Type B pancreatic cell (in vitro differentiated cells): ENCODE results near the gene KMT2C. TPM values are rescaled to one million over a fixed set of nuclear protein-coding genes. Genes with fewer than 3 reads are reported as not detected.

Experiments
- DNase-seq: peaks from one replicate; pipeline ENCODE4 v3.0.0; 2021; ENCODE audit warnings: mixed read lengths; ENCODE audit not compliant: unreplicated experiment; ENCODE audit errors: extremely low spot score
- H3K27ac Mint-ChIP-seq: 2 replicates; pipeline ENCODE4 v1.8.0; 2021; ENCODE audit warnings: mild to moderate bottlenecking, mixed read lengths
- H3K27me3 Mint-ChIP-seq: 2 replicates; pipeline ENCODE4 v1.8.0; 2021; ENCODE audit warnings: mixed read lengths
- H3K36me3 Mint-ChIP-seq: 2 replicates; pipeline ENCODE4 v1.8.0; 2021; ENCODE audit warnings: mixed read lengths
- H3K4me1 Mint-ChIP-seq: one replicate; pipeline ENCODE4 v1.8.0; 2021; ENCODE audit warnings: mixed read lengths; ENCODE audit not compliant: unreplicated experiment
- H3K4me3 Mint-ChIP-seq: 2 replicates; pipeline ENCODE4 v1.8.0; 2021; ENCODE audit warnings: mild to moderate bottlenecking, mixed read lengths
- H3K9me3 Mint-ChIP-seq: 2 replicates; pipeline ENCODE4 v1.8.0; 2021; ENCODE audit warnings: mixed read lengths
- total RNA-seq: library from RNA; stranded (reverse); gene quantifications from 2 replicates; pipeline ENCODE4 v1.2.1, GENCODE V29; 2021; ENCODE audit warnings: low replicate concordance
- TF ChIP-seq, protein P1 (sequence below): fragments of 200-600 bp; sonication (generic); conservative IDR thresholded peaks from 2 replicates; pipeline ENCODE4 v1.5.0; 2021; ENCODE audit warnings: antibody characterized with exemption, mild to moderate bottlenecking

Gene KMT2C
- total RNA-seq, 1 donor from 2014 or later = 60.3 TPM

DNA sequence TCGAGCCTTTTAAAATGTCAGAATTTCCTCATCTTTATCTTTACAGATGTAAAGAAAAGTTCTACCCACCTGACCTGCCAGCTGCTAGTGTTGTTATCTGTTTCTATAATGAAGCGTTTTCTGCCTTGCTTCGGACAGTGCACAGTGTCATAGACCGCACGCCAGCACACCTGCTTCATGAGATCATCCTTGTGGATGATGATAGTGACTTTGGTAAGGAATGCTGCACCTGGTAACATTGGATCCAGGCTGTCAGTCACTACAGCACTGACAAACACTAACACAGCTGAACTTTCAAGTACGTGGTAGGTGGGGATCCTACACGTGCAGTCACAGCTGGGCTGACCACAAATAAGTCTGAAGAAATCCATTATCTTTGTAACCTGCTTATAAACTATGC lies 332.7 kb downstream of the KMT2C start:
- Mint-ChIP-seq H3K9me3 (no peaks in the 10 kb centered on the region), H3K27ac (no peak overlapping the region), H3K36me3 (peaks cover 27% of the 10 kb centered on the region), H3K4me3 (no peak overlapping the region), H3K27me3 (no peaks in the 10 kb centered on the region), H3K4me1 (peaks cover 4% of the 10 kb centered on the region)
- TF ChIP-seq, protein P1, sequence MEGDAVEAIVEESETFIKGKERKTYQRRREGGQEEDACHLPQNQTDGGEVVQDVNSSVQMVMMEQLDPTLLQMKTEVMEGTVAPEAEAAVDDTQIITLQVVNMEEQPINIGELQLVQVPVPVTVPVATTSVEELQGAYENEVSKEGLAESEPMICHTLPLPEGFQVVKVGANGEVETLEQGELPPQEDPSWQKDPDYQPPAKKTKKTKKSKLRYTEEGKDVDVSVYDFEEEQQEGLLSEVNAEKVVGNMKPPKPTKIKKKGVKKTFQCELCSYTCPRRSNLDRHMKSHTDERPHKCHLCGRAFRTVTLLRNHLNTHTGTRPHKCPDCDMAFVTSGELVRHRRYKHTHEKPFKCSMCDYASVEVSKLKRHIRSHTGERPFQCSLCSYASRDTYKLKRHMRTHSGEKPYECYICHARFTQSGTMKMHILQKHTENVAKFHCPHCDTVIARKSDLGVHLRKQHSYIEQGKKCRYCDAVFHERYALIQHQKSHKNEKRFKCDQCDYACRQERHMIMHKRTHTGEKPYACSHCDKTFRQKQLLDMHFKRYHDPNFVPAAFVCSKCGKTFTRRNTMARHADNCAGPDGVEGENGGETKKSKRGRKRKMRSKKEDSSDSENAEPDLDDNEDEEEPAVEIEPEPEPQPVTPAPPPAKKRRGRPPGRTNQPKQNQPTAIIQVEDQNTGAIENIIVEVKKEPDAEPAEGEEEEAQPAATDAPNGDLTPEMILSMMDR = no peak
- DNase-seq = no peak

DNA sequence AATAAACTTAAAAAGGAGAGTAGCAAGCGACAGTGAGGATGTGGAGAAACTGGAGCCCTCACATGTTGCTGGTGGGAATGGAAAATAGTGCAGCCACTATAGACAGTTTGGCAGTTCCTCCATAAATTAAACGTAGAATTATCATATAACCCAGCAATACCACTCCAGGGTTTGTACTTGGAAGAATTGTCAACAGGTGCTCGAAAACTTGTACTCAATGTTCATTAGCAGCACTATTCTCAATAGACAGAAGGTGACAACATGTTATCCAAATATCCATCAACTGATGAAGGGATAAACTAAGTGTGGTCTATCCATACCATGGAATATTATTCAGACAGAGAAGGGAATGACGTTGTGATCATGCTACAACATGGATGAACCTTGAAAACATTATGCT lies 338.5 kb downstream of the KMT2C start:
- Mint-ChIP-seq H3K4me3 (no peak overlapping the region), H3K36me3 (peaks cover 19% of the 10 kb centered on the region), H3K27ac (no peak overlapping the region), H3K4me1 (peaks cover 4% of the 10 kb centered on the region), H3K9me3 (no peaks in the 10 kb centered on the region), H3K27me3 (no peaks in the 10 kb centered on the region)
- TF ChIP-seq, protein P1 = no peak
- DNase-seq = no peak

DNA sequence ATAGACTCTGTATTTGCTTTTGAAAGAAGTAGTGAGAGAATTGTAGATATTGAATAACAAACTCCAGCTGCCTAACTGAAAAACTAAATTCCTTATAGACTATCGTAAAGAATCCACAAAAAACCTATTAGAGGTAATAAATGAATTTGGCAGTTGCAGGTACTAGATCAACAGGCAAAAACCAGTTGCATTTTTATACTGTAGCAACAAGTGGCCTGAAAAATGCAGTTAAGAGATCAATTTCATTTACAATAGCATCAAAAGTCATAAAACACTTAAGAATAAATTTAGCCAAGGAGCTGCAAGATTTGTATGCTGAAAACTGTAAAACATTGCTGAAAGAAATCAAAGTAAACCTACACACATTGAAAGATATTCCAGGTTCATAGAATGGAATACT lies 340.0 kb downstream of the KMT2C start:
- TF ChIP-seq, protein P1 = no peak
- no peaks in the 10 kb centered on the region for H3K27me3 Mint-ChIP-seq
- H3K9me3 Mint-ChIP-seq = no peaks in the 10 kb centered on the region
- H3K27ac Mint-ChIP-seq = no peak overlapping the region
- peaks cover 16% of the 10 kb centered on the region for H3K36me3 Mint-ChIP-seq
- H3K4me1 Mint-ChIP-seq = peaks cover 2% of the 10 kb centered on the region
- no peak overlapping the region for H3K4me3 Mint-ChIP-seq
- DNase-seq = no peak

DNA sequence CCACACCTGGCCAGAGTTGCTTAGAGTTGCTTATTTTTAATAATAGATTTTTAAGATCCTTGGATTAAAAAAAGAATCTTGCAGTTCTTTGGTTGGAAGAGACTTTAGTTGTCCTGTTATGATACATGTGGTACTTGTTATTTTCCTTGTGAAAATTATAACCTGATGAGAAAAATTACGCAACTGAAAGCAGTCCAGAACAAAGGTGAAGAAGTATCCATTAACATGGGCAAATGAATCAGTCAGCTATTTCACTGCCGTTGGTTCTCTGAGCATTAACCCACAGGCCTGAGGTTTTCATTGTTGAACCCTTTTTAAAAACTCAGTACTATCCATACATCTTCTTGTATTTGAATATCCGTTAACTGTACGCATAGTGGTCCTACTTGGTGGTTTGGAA lies 342.1 kb downstream of the KMT2C start:
- no peak overlapping the region for H3K4me3 Mint-ChIP-seq
- H3K36me3 Mint-ChIP-seq = peaks cover 26% of the 10 kb centered on the region
- DNase-seq = no peak
- H3K27ac Mint-ChIP-seq = no peak overlapping the region
- H3K27me3 Mint-ChIP-seq = no peaks in the 10 kb centered on the region
- no peaks in the 10 kb centered on the region for H3K4me1 Mint-ChIP-seq
- TF ChIP-seq, protein P1 = no peak
- peaks cover 7% of the 10 kb centered on the region for H3K9me3 Mint-ChIP-seq

DNA sequence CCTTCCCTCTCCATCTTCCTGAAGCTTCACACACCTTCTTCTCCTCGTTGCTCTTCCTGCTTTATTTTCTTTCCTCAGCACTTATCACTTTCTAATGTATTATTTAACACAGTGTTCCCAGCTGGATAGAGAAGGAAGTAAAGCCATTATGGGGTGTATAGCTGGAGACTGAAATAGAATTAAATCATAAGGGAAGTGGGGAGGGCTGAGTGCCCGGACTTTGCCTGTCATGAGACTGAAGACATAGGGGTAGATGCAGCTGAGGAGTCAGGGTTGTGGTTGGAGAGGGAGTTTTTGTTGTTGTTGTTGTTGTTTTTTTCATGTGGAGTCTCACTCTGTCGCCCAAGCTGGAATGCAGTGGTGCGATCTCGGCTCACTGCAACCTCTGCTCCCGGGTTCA lies 345.1 kb downstream of the KMT2C start:
- Mint-ChIP-seq H3K27ac (no peak overlapping the region), H3K27me3 (no peaks in the 10 kb centered on the region), H3K4me3 (no peak overlapping the region), H3K4me1 (no peaks in the 10 kb centered on the region), H3K36me3 (peaks cover 23% of the 10 kb centered on the region), H3K9me3 (peaks cover 18% of the 10 kb centered on the region)
- DNase-seq = no peak
- TF ChIP-seq, protein P1 = no peak

DNA sequence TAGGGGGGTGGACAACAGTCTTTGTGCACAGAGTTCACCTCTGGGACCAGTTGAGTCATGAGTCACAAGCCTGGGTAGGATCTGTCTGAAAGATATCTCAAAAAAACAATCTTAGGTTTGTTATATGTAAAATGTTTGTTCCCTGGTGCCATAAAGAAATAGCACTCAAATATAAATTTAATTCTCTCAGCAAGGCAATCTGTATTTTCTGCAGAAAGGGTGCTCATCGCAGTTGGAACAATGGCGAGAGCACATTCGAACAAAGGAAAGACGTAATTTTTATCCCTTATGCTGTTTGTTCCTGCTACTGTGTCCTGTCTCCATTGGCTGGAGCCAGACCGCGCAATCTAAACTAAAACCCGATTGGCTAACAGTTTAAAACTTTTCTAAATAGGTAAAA lies 346.6 kb downstream of the KMT2C start:
- TF ChIP-seq, protein P1 = no peak
- H3K36me3 Mint-ChIP-seq = peaks cover 37% of the 10 kb centered on the region
- H3K27ac Mint-ChIP-seq = no peak overlapping the region
- no peak for DNase-seq
- H3K27me3 Mint-ChIP-seq = no peaks in the 10 kb centered on the region
- peaks cover 22% of the 10 kb centered on the region for H3K9me3 Mint-ChIP-seq
- H3K4me1 Mint-ChIP-seq = peaks cover 10% of the 10 kb centered on the region
- H3K4me3 Mint-ChIP-seq = no peak overlapping the region
